ENCODE measurements around the gene ATG5.

ATG5 gene

GRCh38 chr6:106188104-106188794, 137.3 kb downstream of the ATG5 start:
- intact Hi-C loops (cut with DNase I) = no loop called here
- no peak for DNase-seq

GRCh38 chr6:106187424-106187982, 138.1 kb downstream of the ATG5 start:
- intact Hi-C loops (cut with DNase I) = no loop called here
- DNase-seq = no peak

GRCh38 chr6:106186714-106187113, 138.8 kb downstream of the ATG5 start:
- intact Hi-C loops (cut with DNase I) = no loop called here
- DNase-seq = no peak

- no peak for DNase-seq
- intact Hi-C loops (cut with DNase I) = no loop called here
These were observed 139.4 kb downstream of the ATG5 start for GRCh38 chr6:106186172-106186571.

GRCh38 chr6:106185615-106186014, 139.9 kb downstream of the ATG5 start:
- intact Hi-C loops (cut with DNase I) = no loop called here
- DNase-seq = no peak

- intact Hi-C loops (cut with DNase I) = no loop called here
These were observed 140.9 kb downstream of the ATG5 start for GRCh38 chr6:106184629-106185028.

GRCh38 chr6:106183430-106183829, 142.1 kb downstream of the ATG5 start:
- no peak for DNase-seq
- intact Hi-C loops (cut with DNase I) = no loop called here

More at GRCh38 chr6:106184629-106185028, 140.9 kb downstream of the ATG5 start:
- no peak for DNase-seq

GRCh38 chr6:106182455-106182854, 143.1 kb downstream of the ATG5 start:
- DNase-seq = no peak

GRCh38 chr6:106181664-106182418, 143.7 kb downstream of the ATG5 start:
- intact Hi-C loops (cut with DNase I) = no loop called here
- DNase-seq = no peak

More at GRCh38 chr6:106182455-106182854, 143.1 kb downstream of the ATG5 start:
- intact Hi-C loops (cut with DNase I) = no loop called here

- no peak for DNase-seq
- intact Hi-C loops (cut with DNase I) = no loop called here
These were observed 145.4 kb downstream of the ATG5 start for GRCh38 chr6:106180208-106180607.

- intact Hi-C loops (cut with DNase I) = no loop called here
- DNase-seq = no peak
These were observed 146.7 kb downstream of the ATG5 start for GRCh38 chr6:106178900-106179299.

GRCh38 chr6:106177786-106178185, 147.8 kb downstream of the ATG5 start:
- intact Hi-C loops (cut with DNase I) = no loop called here

GRCh38 chr6:106173124-106173879, 152.3 kb downstream of the ATG5 start:
- DNase-seq = no peak
- intact Hi-C loops (cut with DNase I) = no loop called here

More at GRCh38 chr6:106177786-106178185, 147.8 kb downstream of the ATG5 start:
- no peak for DNase-seq

- intact Hi-C loops (cut with DNase I) = no loop called here
- no peak for DNase-seq
These were observed 155.3 kb downstream of the ATG5 start for GRCh38 chr6:106170030-106170791.

GRCh38 chr6:106169517-106169916, 156.0 kb downstream of the ATG5 start:
- intact Hi-C loops (cut with DNase I) = no loop called here
- DNase-seq = no peak

- peak in 4 of 42 donors; percentile 6 to 54 (median 19) for DNase-seq
- intact Hi-C loops (cut with DNase I) = no loop called here
These were observed 157.3 kb downstream of the ATG5 start for GRCh38 chr6:106168097-106168888.

- intact Hi-C loops (cut with DNase I) = no loop called here
- no peak for DNase-seq
These were observed 158.3 kb downstream of the ATG5 start for GRCh38 chr6:106167096-106167814.
